Measurements from ENCODE around the gene PLLP. TPM values are rescaled to one million over a fixed set of nuclear protein-coding genes. Genes with fewer than 3 reads are reported as not detected.

PLLP gene
- total and polyA plus RNA-seq, 2 donors (not counting 1 experiment from before 2014, with no cell fraction given): 0.15 TPM; not detected in 1

DNA sequence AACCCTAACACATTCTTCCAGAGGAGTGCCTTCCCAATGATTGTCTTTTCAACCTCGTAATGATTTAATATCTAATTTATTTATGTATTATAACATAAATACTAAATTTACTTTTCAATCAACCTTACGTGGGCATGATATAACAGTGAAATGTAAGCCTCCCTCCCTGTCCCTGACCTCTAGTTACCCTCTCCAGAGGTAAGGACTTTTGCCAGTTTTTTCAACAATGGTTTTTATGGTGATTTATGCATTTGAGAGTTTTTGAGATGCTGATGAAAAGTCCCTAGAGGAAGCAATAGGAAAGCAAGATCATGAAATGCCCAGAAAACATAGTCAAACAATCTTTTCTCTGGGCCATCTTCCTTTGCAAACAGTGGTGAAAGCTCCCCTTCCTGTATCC lies 35.2 kb upstream of the PLLP start:
- intact Hi-C loops (cut with micrococcal nuclease): no loop called here
- ATAC-seq (ENCODE audit: low read depth): no peak
- TF ChIP-seq, protein P1, sequence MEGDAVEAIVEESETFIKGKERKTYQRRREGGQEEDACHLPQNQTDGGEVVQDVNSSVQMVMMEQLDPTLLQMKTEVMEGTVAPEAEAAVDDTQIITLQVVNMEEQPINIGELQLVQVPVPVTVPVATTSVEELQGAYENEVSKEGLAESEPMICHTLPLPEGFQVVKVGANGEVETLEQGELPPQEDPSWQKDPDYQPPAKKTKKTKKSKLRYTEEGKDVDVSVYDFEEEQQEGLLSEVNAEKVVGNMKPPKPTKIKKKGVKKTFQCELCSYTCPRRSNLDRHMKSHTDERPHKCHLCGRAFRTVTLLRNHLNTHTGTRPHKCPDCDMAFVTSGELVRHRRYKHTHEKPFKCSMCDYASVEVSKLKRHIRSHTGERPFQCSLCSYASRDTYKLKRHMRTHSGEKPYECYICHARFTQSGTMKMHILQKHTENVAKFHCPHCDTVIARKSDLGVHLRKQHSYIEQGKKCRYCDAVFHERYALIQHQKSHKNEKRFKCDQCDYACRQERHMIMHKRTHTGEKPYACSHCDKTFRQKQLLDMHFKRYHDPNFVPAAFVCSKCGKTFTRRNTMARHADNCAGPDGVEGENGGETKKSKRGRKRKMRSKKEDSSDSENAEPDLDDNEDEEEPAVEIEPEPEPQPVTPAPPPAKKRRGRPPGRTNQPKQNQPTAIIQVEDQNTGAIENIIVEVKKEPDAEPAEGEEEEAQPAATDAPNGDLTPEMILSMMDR (IDR thresholded peaks at IDR 0.05): no peak
- no peak for TF ChIP-seq EZH2 (IDR thresholded peaks at IDR 0.05; ENCODE audit: borderline replicate concordance, insufficient read depth, low read depth, low read length, poor library complexity, severe bottlenecking)
- no peak overlapping the region for H3K9ac ChIP-seq (ENCODE audit: low read length)
- Mint-ChIP-seq H3K27ac (no peak overlapping the region), H3K27me3 (no peaks in the 10 kb centered on the region), H3K4me1 (peaks cover 7% of the 10 kb centered on the region), H3K4me3 (no peak overlapping the region), H3K9me3 (ENCODE audit: insufficient read depth) (no peaks in the 10 kb centered on the region)
- H2AFZ ChIP-seq (ENCODE audit: insufficient read depth, low read depth, low read length, poor library complexity, severe bottlenecking): no peak overlapping the region
- ChIA-PET POLR2A (no interaction called here), CTCF (interaction anchor here (1.0 to 1.4 kb wide), 3 partner anchors 97 to 100 kb away, joined by 3 read pairs; no protein-coding TSS in a partner anchor)
- no peaks in the 10 kb centered on the region for H3K36me3 ChIP-seq (replicated peaks in 1 of 2; ENCODE audit: control extremely low read depth in 1 of 2, control insufficient read depth in 1 of 2, extremely low read depth in 1 of 2, insufficient read depth in 2 of 2, low read length in 1 of 2)
- H4K20me1 ChIP-seq (ENCODE audit: control insufficient read depth, insufficient read depth, low read length, poor library complexity, severe bottlenecking): no peaks in the 10 kb centered on the region
- no peak overlapping the region for H3K4me3 ChIP-seq (ENCODE audit: control extremely low read depth in 1 of 5, extremely low read depth in 1 of 5, insufficient read depth in 1 of 5, low read depth in 2 of 5, low read length in 4 of 5)
- H3K27me3 ChIP-seq (replicated peaks in 1 of 4; ENCODE audit: control extremely low read depth in 1 of 4, control insufficient read depth in 3 of 4, insufficient read depth in 4 of 4, low read length in 3 of 4): no peaks in the 10 kb centered on the region
- no peaks in the 10 kb centered on the region for H3K9me3 ChIP-seq (ENCODE audit: control extremely low read depth in 1 of 3, control insufficient read depth in 2 of 3, insufficient read depth in 1 of 3, low read length in 2 of 3)
- WGBS (ENCODE audit: insufficient coverage): no CpG with 5 or more reads among the region's 2 CpGs
- H3K4me1 ChIP-seq (ENCODE audit: control insufficient read depth in 2 of 2, insufficient read depth in 2 of 2, low read length in 2 of 2): peaks cover 1 to 2% of the 10 kb centered on the region in 2 donors
- H3K4me2 ChIP-seq (replicated peaks; ENCODE audit: low read depth, low read length, poor library complexity, severe bottlenecking): no peak overlapping the region
- no peak overlapping the region for H3K27ac ChIP-seq (ENCODE audit: low read length in 2 of 2)
- no peak for DNase-seq
- no peaks in the 10 kb centered on the region for H3K79me2 ChIP-seq (ENCODE audit: control insufficient read depth, insufficient read depth, low read length)

DNA sequence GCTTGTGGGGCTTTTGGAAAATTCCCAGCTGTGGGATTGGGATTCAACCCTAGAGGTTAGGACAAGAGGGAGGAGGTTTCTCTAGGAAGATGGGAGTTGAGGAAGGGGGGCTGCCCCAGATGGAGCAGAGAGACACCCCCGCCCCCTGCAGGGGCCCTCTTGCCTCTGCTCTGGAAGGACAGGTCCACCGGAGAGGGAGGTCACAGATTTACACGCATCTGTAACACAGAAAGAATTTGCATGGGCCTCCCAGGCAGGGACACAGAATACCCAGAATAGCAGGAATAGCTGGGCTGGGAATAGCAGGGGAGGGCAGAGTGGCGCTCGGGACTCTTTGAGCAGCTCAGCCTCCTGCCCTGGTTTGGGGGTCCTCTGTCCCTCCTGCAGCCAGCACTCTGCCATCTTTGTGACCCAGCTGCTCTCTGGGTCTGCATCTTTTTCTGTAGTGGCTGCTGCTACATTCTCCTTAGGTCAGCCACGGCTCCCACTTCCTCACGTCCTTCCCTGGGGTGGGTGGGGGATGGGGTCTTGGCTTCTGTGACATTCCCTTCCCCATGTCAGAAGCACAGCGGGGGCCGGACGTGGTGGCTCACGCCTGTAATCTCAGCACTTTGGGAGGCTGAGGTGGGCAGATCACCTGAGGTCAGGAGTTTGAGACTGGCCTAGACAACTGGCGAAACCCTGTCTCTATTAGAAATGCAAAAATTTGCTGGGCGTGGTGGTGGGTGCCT lies 33.9 kb upstream of the PLLP start:
- Histone ChIP-seq H3K27me3 (replicated peaks in 1 of 4; ENCODE audit: control extremely low read depth in 1 of 4, control insufficient read depth in 3 of 4, insufficient read depth in 4 of 4, low read length in 3 of 4) (no peaks in the 10 kb centered on the region), H3K4me1 (ENCODE audit: control insufficient read depth in 2 of 2, insufficient read depth in 2 of 2, low read length in 2 of 2) (peaks cover 6% of the 10 kb centered on the region in 2 donors), H3K36me3 (replicated peaks in 1 of 2; ENCODE audit: control extremely low read depth in 1 of 2, control insufficient read depth in 1 of 2, extremely low read depth in 1 of 2, insufficient read depth in 2 of 2, low read length in 1 of 2) (no peaks in the 10 kb centered on the region), H3K9me3 (ENCODE audit: control extremely low read depth in 1 of 3, control insufficient read depth in 2 of 3, insufficient read depth in 1 of 3, low read length in 2 of 3) (no peaks in the 10 kb centered on the region), H3K9ac (ENCODE audit: low read length) (no peak overlapping the region), H2AFZ (ENCODE audit: insufficient read depth, low read depth, low read length, poor library complexity, severe bottlenecking) (no peak overlapping the region), H4K20me1 (ENCODE audit: control insufficient read depth, insufficient read depth, low read length, poor library complexity, severe bottlenecking) (no peaks in the 10 kb centered on the region), H3K79me2 (ENCODE audit: control insufficient read depth, insufficient read depth, low read length) (no peaks in the 10 kb centered on the region), H3K27ac (ENCODE audit: low read length in 2 of 2) (no peak overlapping the region), H3K4me2 (replicated peaks; ENCODE audit: low read depth, low read length, poor library complexity, severe bottlenecking) (no peak overlapping the region), H3K4me3 (ENCODE audit: control extremely low read depth in 1 of 5, extremely low read depth in 1 of 5, insufficient read depth in 1 of 5, low read depth in 2 of 5, low read length in 4 of 5) (no peak overlapping the region)
- Mint-ChIP-seq H3K27me3 (no peaks in the 10 kb centered on the region), H3K27ac (no peak overlapping the region), H3K4me1 (peaks cover 13% of the 10 kb centered on the region), H3K4me3 (no peak overlapping the region), H3K9me3 (ENCODE audit: insufficient read depth) (no peaks in the 10 kb centered on the region)
- ChIA-PET CTCF (no interaction called here), POLR2A (no interaction called here)
- no peak for DNase-seq
- 90% methylated on average over 11 of the region's 13 CpGs for WGBS (ENCODE audit: insufficient coverage)
- no peak for TF ChIP-seq EZH2 (IDR thresholded peaks at IDR 0.05; ENCODE audit: borderline replicate concordance, insufficient read depth, low read depth, low read length, poor library complexity, severe bottlenecking)
- intact Hi-C loops (cut with micrococcal nuclease): no loop called here
- ATAC-seq (ENCODE audit: low read depth): no peak
